Naive B cell (primary cell): ENCODE data around the gene TNIK. TPM values are rescaled to one million over a fixed set of nuclear protein-coding genes. Genes with fewer than 3 reads are reported as not detected.

ENCODE experiments used
- ATAC-seq, 2 donors: fragments of 150-1000 bp; cut with Tn5 transposase; 2 replicates each; pipeline ENCODE4 v1.10.0; 2021; ENCODE audit warnings: low read depth in 2 of 2, mild to moderate bottlenecking in 2 of 2, moderate library complexity in 2 of 2
- DNase-seq: peaks from one replicate; pipeline ENCODE4 v3.0.0; 2022
- H3K27ac Mint-ChIP-seq, 6 donors: one replicate each; pipeline ENCODE4 v1.8.0; 2020 to 2022; ENCODE audit warnings: mild to moderate bottlenecking in 6 of 6, mixed read lengths in 6 of 6, moderate library complexity in 5 of 6, inconsistent platforms in 2 of 6
- H3K27me3 Mint-ChIP-seq, 3 donors: one replicate each; pipeline ENCODE4 v1.8.0; 2021 to 2022; ENCODE audit warnings: mixed read lengths in 3 of 3, mild to moderate bottlenecking in 1 of 3
- H3K36me3 Mint-ChIP-seq, 2 donors: one replicate each; pipeline ENCODE4 v1.8.0; 2020 to 2022; ENCODE audit warnings: mixed read lengths in 2 of 2, inconsistent platforms in 1 of 2, mild to moderate bottlenecking in 1 of 2
- H3K4me1 Mint-ChIP-seq, 3 donors: one replicate each; pipeline ENCODE4 v1.8.0; 2020 to 2022; ENCODE audit warnings: mixed read lengths in 3 of 3, inconsistent platforms in 1 of 3, mild to moderate bottlenecking in 1 of 3, moderate library complexity in 1 of 3
- H3K4me3 Mint-ChIP-seq, 8 donors: one replicate each; pipeline ENCODE4 v1.8.0; 2020 to 2022; ENCODE audit warnings: mild to moderate bottlenecking in 8 of 8, mixed read lengths in 8 of 8, moderate library complexity in 8 of 8, inconsistent platforms in 2 of 8
- H3K9me3 Mint-ChIP-seq, 7 donors: one replicate each; pipeline ENCODE4 v1.8.0; 2020 to 2022; ENCODE audit warnings: mixed read lengths in 7 of 7, mild to moderate bottlenecking in 5 of 7, inconsistent platforms in 2 of 7, moderate library complexity in 1 of 7
- polyA plus RNA-seq, 6 donors: library from polyadenylated mRNA; unstranded; fragments of 300-500 nt; fragmentation: Illumina TruSeq; gene quantifications; one replicate each; pipeline ENCODE4 v1.2.3, GENCODE V29; 2021; ENCODE audit warnings: low read depth in 6 of 6

The TNIK gene
- polyA plus RNA-seq, 6 donors from 2014 or later, result 0.58 to 1.8 (median 1.1) TPM; not detected in 1

DNA sequence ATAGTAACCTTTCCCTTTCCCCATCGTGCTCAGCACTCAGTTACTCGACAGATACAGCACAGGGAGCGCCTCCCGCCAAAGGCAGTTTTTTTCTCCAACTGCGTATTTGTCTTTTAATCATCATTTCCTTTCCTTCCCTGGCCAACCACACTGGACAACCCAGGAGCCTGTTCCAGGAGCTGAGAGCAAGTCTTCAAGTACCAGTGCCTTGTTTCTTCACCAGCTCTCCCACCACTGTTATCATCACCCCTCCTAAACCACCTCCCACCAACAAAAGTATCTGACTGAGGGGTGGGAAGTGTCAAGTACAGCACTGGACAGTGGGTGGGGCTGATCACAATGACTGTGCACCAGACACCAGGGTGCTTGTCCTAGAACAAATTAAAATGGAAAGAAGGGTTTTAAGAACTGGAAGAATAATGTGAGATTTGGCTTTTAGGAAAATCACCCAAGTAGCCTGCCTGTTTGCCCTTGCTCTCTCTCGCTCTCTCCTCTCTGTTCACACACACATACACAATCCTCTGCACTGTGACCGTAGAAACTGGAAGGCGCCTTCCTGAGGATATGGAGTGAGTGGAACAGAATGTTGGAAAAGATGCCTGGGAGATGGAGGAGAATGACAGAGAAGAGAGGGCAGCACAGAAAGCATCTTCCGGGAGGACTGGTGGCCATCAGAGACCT is 126.3 kb downstream of the TNIK start:
- no peaks in the 10 kb centered on the region for H3K4me1 Mint-ChIP-seq
- H3K27ac Mint-ChIP-seq, result peak overlapping the region in 1 of 6 donors; percentile 1
- H3K9me3 Mint-ChIP-seq, result peaks cover 0 to 2% (median 0%) of the 10 kb centered on the region in 7 donors
- no peak overlapping the region for H3K4me3 Mint-ChIP-seq
- H3K27me3 Mint-ChIP-seq, result no peaks in the 10 kb centered on the region
- no peak for ATAC-seq
- no peaks in the 10 kb centered on the region for H3K36me3 Mint-ChIP-seq
- no peak for DNase-seq

GRCh38 chr3:171330938-171331337 is 129.3 kb downstream of the TNIK start:
- Mint-ChIP-seq H3K27ac (no peak overlapping the region), H3K4me3 (no peak overlapping the region), H3K36me3 (no peaks in the 10 kb centered on the region), H3K4me1 (peaks cover 0 to 3% (median 0%) of the 10 kb centered on the region in 3 donors), H3K27me3 (no peaks in the 10 kb centered on the region), H3K9me3 (peaks cover 0 to 2% (median 0%) of the 10 kb centered on the region in 7 donors)
- DNase-seq (no peak), ATAC-seq (no peak)

GRCh38 chr3:171329746-171330145 is 130.5 kb downstream of the TNIK start:
- no peak for ATAC-seq
- Mint-ChIP-seq H3K36me3 (no peaks in the 10 kb centered on the region), H3K4me3 (no peak overlapping the region), H3K4me1 (peaks cover 0 to 3% (median 0%) of the 10 kb centered on the region in 3 donors), H3K9me3 (peaks cover 0 to 2% (median 0%) of the 10 kb centered on the region in 7 donors), H3K27ac (no peak overlapping the region), H3K27me3 (peaks cover 0 to under 1% (median 0%) of the 10 kb centered on the region in 3 donors)
- no peak for DNase-seq

DNA sequence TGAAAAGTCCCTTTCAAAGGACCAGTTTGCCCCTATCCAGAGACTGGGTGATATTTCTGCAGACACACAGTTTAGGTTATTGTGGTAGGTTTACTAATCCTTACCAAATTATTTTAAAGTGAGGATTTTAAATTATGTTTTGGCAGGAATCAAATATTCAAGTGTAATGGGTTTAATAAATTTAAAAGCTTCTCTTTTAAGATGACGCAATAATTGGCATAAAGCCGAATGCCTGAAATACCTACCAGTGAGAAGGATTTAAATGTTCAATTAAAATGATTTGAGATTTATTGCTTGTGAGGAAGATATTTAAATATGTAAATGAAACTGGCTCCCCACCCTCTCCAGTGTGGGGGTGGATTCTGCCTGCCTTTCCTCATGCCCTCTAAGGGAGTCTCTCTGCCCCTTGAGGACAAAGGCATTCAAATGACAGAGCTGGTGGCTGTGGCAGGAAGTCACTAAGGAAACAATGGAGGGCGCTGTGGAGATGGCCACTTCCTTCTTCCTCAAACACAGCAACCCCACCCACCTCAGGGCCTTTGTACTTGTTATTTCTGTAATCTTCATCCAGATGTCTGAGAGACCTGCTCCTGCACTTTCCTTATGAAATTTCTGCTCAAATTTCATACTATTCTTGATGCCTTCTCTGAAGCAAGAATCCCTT is 131.7 kb downstream of the TNIK start:
- H3K4me1 Mint-ChIP-seq, result peaks cover 0 to 3% (median 0%) of the 10 kb centered on the region in 3 donors
- H3K4me3 Mint-ChIP-seq, result no peak overlapping the region
- ATAC-seq, result no peak

GRCh38 chr3:171327441-171328174 is 132.6 kb downstream of the TNIK start:
- no peak overlapping the region for H3K27ac Mint-ChIP-seq
- no peaks in the 10 kb centered on the region for H3K36me3 Mint-ChIP-seq
- H3K27me3 Mint-ChIP-seq, result peaks cover 0 to 5% (median 0%) of the 10 kb centered on the region in 3 donors
- DNase-seq, result no peak
- H3K4me1 Mint-ChIP-seq, result peaks cover 0 to 3% (median 0%) of the 10 kb centered on the region in 3 donors
- H3K9me3 Mint-ChIP-seq, result peaks cover 0 to 2% (median 0%) of the 10 kb centered on the region in 7 donors
- H3K4me3 Mint-ChIP-seq, result no peak overlapping the region
- ATAC-seq, result no peak

More for the DNA sequence above, 131.7 kb downstream of the TNIK start:
- peaks cover 0 to 5% (median 0%) of the 10 kb centered on the region in 3 donors for H3K27me3 Mint-ChIP-seq
- H3K27ac Mint-ChIP-seq, result no peak overlapping the region
- DNase-seq, result no peak
- H3K36me3 Mint-ChIP-seq, result no peaks in the 10 kb centered on the region
- H3K9me3 Mint-ChIP-seq, result peaks cover 0 to 2% (median 0%) of the 10 kb centered on the region in 7 donors

DNA sequence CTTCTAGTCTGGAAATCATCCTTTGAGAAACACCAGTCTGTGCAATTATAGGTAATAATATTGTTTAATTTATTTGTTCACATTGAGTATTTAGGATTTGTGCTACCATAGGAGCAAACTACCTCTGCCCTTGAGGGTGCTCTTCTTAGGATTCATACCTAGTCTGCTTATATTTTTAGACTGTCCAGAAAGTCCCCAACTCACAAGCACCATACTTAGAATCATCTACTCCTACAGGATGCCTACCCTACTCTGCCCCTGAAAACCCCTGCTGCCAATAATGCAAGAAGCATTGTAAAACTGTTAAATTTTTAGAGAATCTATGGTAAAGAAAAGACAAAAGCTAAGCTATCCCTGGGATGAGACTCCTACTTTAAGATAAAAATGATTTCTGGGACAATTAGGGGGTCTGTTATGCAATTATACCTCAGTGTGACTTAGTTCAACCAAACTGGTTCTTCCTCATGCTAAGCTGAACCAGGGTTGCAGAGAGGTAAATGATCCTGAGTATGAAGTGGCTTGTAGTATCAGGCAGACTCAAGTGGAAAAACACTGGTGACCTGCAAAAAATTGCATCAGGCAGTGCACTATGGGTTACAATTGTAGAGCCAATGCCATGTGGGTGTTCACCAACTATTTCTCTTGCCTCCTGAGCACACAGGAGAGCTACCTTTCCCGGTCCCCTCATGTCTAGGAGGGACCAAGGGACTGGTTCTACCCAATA is 133.3 kb downstream of the TNIK start:
- Mint-ChIP-seq H3K4me1 (peaks cover 0 to 3% (median 0%) of the 10 kb centered on the region in 3 donors), H3K4me3 (no peak overlapping the region), H3K9me3 (peaks cover 0 to 2% (median 0%) of the 10 kb centered on the region in 7 donors), H3K27ac (no peak overlapping the region), H3K27me3 (peaks cover 0 to 5% (median 0%) of the 10 kb centered on the region in 3 donors), H3K36me3 (no peaks in the 10 kb centered on the region)
- DNase-seq (no peak), ATAC-seq (no peak)

GRCh38 chr3:171323938-171324536 is 136.2 kb downstream of the TNIK start:
- Mint-ChIP-seq H3K9me3 (peaks cover 0 to 2% (median 0%) of the 10 kb centered on the region in 7 donors), H3K36me3 (no peaks in the 10 kb centered on the region), H3K4me1 (peaks cover 0 to 3% (median 0%) of the 10 kb centered on the region in 3 donors), H3K27me3 (peaks cover 0 to 5% (median 0%) of the 10 kb centered on the region in 3 donors), H3K4me3 (no peak overlapping the region), H3K27ac (no peak overlapping the region)
- ATAC-seq, result no peak
- no peak for DNase-seq

GRCh38 chr3:171321559-171322360 is 138.4 kb downstream of the TNIK start:
- Mint-ChIP-seq H3K36me3 (no peaks in the 10 kb centered on the region), H3K4me1 (no peaks in the 10 kb centered on the region), H3K27ac (no peak overlapping the region)

DNA sequence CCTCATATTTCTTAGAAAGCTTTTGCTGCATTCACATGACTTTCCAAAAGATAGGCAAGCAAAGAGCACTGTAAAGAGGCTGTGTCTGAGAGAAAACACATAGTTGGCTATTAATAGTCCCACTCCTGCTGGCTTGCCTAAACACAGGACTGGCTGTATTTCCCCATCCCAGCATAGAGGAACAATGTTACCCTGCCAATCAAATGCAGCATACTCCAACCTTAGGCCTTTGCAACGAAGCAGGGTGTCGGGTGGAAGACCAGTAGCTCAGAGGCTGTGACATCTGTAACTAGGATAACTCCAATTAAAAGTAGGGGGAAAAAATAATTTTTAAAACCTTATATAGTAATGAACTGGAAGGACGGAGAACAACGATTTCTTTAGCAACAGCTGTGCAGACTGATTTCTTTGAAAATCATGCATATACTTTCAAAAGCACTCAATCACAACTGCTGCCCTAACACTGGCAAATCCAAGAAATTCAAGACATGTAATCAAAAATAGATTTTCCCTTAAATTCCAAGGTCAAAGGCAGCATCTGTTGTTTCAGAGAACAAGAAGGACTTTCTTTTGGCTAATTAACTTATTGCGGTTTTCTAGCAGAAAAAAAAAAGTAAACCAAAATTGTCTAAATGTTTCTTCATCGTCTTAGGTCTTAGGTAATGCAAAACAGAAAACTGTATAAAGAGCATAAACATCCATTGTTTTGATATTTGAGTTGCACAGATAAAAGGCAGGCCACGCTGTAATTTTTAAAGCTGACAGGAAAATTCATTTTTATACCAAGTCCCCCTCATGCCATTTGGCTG is 139.3 kb downstream of the TNIK start:
- H3K27me3 Mint-ChIP-seq, result peaks cover 0 to 5% (median 0%) of the 10 kb centered on the region in 3 donors
- H3K27ac Mint-ChIP-seq, result peak overlapping the region in 1 of 6 donors; percentile 63
- no peaks in the 10 kb centered on the region for H3K36me3 Mint-ChIP-seq
- H3K4me3 Mint-ChIP-seq, result no peak overlapping the region
- H3K9me3 Mint-ChIP-seq, result no peaks in the 10 kb centered on the region
- H3K4me1 Mint-ChIP-seq, result no peaks in the 10 kb centered on the region
- ATAC-seq, result no peak
- DNase-seq, result no peak

More at GRCh38 chr3:171321559-171322360, 138.4 kb downstream of the TNIK start:
- Mint-ChIP-seq H3K9me3 (peaks cover 0 to under 1% (median 0%) of the 10 kb centered on the region in 7 donors), H3K27me3 (peaks cover 0 to 5% (median 0%) of the 10 kb centered on the region in 3 donors), H3K4me3 (no peak overlapping the region)
- ATAC-seq (no peak), DNase-seq (no peak)

DNA sequence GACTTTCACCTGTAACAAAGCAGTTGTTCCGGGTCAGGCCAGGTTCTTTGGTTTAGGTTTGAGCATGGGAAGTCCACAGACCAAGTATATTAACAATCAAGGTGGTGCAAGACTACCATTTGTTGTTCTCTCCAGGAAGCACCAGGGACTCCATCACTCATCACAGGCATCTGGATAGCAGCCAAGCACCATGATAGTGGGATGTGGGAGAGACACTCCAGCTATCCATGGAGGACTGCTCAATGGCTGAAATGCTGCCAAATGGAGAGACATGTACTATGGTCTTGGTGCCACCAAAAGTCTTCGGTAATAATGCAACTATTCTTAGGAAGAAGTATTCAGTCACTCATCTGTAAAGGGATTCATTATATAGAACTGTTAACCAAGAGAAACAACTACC is 143.0 kb downstream of the TNIK start:
- no peak overlapping the region for H3K4me3 Mint-ChIP-seq
- no peaks in the 10 kb centered on the region for H3K4me1 Mint-ChIP-seq
- no peaks in the 10 kb centered on the region for H3K9me3 Mint-ChIP-seq
- DNase-seq (no peak), ATAC-seq (no peak)
- no peak overlapping the region for H3K27ac Mint-ChIP-seq
- H3K27me3 Mint-ChIP-seq, result no peaks in the 10 kb centered on the region
- H3K36me3 Mint-ChIP-seq, result no peaks in the 10 kb centered on the region

DNA sequence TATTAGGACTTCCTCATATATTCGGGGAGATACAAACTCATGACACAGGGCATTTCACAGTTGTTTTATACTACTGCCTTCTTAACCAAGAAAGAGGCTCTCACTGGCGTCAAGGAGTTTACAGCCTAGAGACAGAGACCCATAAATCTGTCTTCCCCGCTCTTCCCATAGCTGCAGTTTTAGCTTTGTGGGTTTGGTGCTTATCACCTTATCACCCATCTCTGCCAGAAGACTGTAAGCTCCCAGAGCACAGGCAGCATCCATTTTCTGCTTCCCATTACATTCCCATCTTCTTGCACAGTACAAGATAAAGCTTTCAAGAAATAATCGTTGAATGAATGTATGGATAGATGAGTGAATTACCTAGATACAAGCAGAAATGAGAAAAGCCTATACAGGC is 144.3 kb downstream of the TNIK start:
- Mint-ChIP-seq H3K4me1 (no peaks in the 10 kb centered on the region), H3K36me3 (no peaks in the 10 kb centered on the region), H3K4me3 (no peak overlapping the region), H3K27ac (no peak overlapping the region), H3K27me3 (no peaks in the 10 kb centered on the region), H3K9me3 (no peaks in the 10 kb centered on the region)
- no peak for DNase-seq
- ATAC-seq, result no peak
